Rectal smooth muscle tissue (tissue), 1 donor: Measurements from ENCODE around the gene PRUNE2.

Source experiments
- H3K27ac ChIP-seq: one replicate; pipeline ENCODE4 v1.7.0; 2013; ENCODE audit warnings: low read depth, low read length, inconsistent platforms
- H3K27me3 ChIP-seq: one replicate; pipeline ENCODE4 v1.7.0; 2013; ENCODE audit warnings: low read length; ENCODE audit not compliant: control insufficient read depth, insufficient read depth
- H3K36me3 ChIP-seq: one replicate; pipeline ENCODE4 v1.7.0; 2013; ENCODE audit warnings: low read length; ENCODE audit not compliant: control insufficient read depth, insufficient read depth
- H3K4me1 ChIP-seq: one replicate; pipeline ENCODE4 v1.7.0; 2013; ENCODE audit warnings: low read length; ENCODE audit not compliant: control insufficient read depth, insufficient read depth
- H3K4me3 ChIP-seq: one replicate; pipeline ENCODE4 v1.7.0; 2013; ENCODE audit warnings: low read length
- H3K9ac ChIP-seq: one replicate; pipeline ENCODE4 v1.7.0; 2013; ENCODE audit warnings: low read length

PRUNE2 gene

GRCh38 chr9:76616780-76617179, 289.1 kb downstream of the PRUNE2 start:
- H3K27me3 ChIP-seq = no peaks in the 10 kb centered on the region
- H3K4me1 ChIP-seq = no peaks in the 10 kb centered on the region
- no peak overlapping the region for H3K27ac ChIP-seq
- H3K36me3 ChIP-seq = no peaks in the 10 kb centered on the region
- H3K9ac ChIP-seq = no peak overlapping the region
- no peak overlapping the region for H3K4me3 ChIP-seq

- Histone ChIP-seq H3K27ac (no peak overlapping the region), H3K4me3 (no peak overlapping the region), H3K27me3 (no peaks in the 10 kb centered on the region), H3K36me3 (no peaks in the 10 kb centered on the region), H3K9ac (no peak overlapping the region), H3K4me1 (no peaks in the 10 kb centered on the region)
Measured at GRCh38 chr9:76615177-76615603, 290.7 kb downstream of the PRUNE2 start.

GRCh38 chr9:76613974-76614373, 291.9 kb downstream of the PRUNE2 start:
- H3K27ac ChIP-seq = no peak overlapping the region
- H3K9ac ChIP-seq = no peak overlapping the region
- H3K4me3 ChIP-seq = no peak overlapping the region
- H3K4me1 ChIP-seq = no peaks in the 10 kb centered on the region
- no peaks in the 10 kb centered on the region for H3K36me3 ChIP-seq
- no peaks in the 10 kb centered on the region for H3K27me3 ChIP-seq

GRCh38 chr9:76613150-76613781, 292.6 kb downstream of the PRUNE2 start:
- Histone ChIP-seq H3K9ac (no peak overlapping the region), H3K27me3 (no peaks in the 10 kb centered on the region), H3K36me3 (no peaks in the 10 kb centered on the region), H3K4me1 (no peaks in the 10 kb centered on the region), H3K4me3 (no peak overlapping the region), H3K27ac (no peak overlapping the region)

GRCh38 chr9:76610011-76610352, 295.9 kb downstream of the PRUNE2 start:
- H3K27ac ChIP-seq = no peak overlapping the region

GRCh38 chr9:76609285-76610010, 296.5 kb downstream of the PRUNE2 start:
- Histone ChIP-seq H3K4me1 (no peaks in the 10 kb centered on the region), H3K4me3 (no peak overlapping the region), H3K27me3 (no peaks in the 10 kb centered on the region), H3K36me3 (no peaks in the 10 kb centered on the region), H3K27ac (no peak overlapping the region), H3K9ac (no peak overlapping the region)

More at GRCh38 chr9:76610011-76610352, 295.9 kb downstream of the PRUNE2 start:
- H3K9ac ChIP-seq = no peak overlapping the region
- H3K4me3 ChIP-seq = no peak overlapping the region
- no peaks in the 10 kb centered on the region for H3K36me3 ChIP-seq
- H3K27me3 ChIP-seq = no peaks in the 10 kb centered on the region
- H3K4me1 ChIP-seq = no peaks in the 10 kb centered on the region

GRCh38 chr9:76608575-76609273, 297.2 kb downstream of the PRUNE2 start:
- Histone ChIP-seq H3K36me3 (no peaks in the 10 kb centered on the region), H3K4me3 (no peak overlapping the region), H3K9ac (no peak overlapping the region), H3K27ac (no peak overlapping the region), H3K27me3 (no peaks in the 10 kb centered on the region), H3K4me1 (no peaks in the 10 kb centered on the region)

GRCh38 chr9:76607730-76608436, 298.0 kb downstream of the PRUNE2 start:
- Histone ChIP-seq H3K36me3 (no peaks in the 10 kb centered on the region), H3K4me1 (no peaks in the 10 kb centered on the region), H3K9ac (no peak overlapping the region), H3K27me3 (no peaks in the 10 kb centered on the region), H3K4me3 (no peak overlapping the region), H3K27ac (no peak overlapping the region)

GRCh38 chr9:76605321-76605900, 300.5 kb downstream of the PRUNE2 start:
- Histone ChIP-seq H3K27me3 (no peaks in the 10 kb centered on the region), H3K27ac (no peak overlapping the region), H3K4me3 (no peak overlapping the region), H3K36me3 (no peaks in the 10 kb centered on the region), H3K4me1 (no peaks in the 10 kb centered on the region), H3K9ac (no peak overlapping the region)

- no peak overlapping the region for H3K4me3 ChIP-seq
- H3K27ac ChIP-seq = no peak overlapping the region
- no peaks in the 10 kb centered on the region for H3K36me3 ChIP-seq
- H3K9ac ChIP-seq = no peak overlapping the region
- H3K27me3 ChIP-seq = no peaks in the 10 kb centered on the region
- no peaks in the 10 kb centered on the region for H3K4me1 ChIP-seq
Measured at GRCh38 chr9:76603931-76604570, 301.9 kb downstream of the PRUNE2 start.

- no peaks in the 10 kb centered on the region for H3K4me1 ChIP-seq
- no peaks in the 10 kb centered on the region for H3K27me3 ChIP-seq
- no peak overlapping the region for H3K4me3 ChIP-seq
- H3K27ac ChIP-seq = no peak overlapping the region
- H3K36me3 ChIP-seq = no peaks in the 10 kb centered on the region
- H3K9ac ChIP-seq = no peak overlapping the region
Measured at GRCh38 chr9:76603448-76603895, 302.4 kb downstream of the PRUNE2 start.
